IMR-90 (cell line): ENCODE data around the gene MIER3.

Source experiments
- CEBPB ChIP-seq: IDR thresholded peaks from 2 replicates; pipeline ENCODE4 v1.6.1; 2012; ENCODE audit warnings: low read depth, low read length, improper control_type of control experiment
- RAD21 ChIP-seq: IDR thresholded peaks from 2 replicates; pipeline ENCODE4 v1.6.1; 2012; ENCODE audit warnings: low read length, improper control_type of control experiment
- RFX5 ChIP-seq: IDR thresholded peaks from 2 replicates; pipeline ENCODE4 v1.8.0; 2012; ENCODE audit warnings: low read depth, mild to moderate bottlenecking, low read length, moderate library complexity
- TF ChIP-seq, protein P1 (sequence below): conservative IDR thresholded peaks from 2 replicates; pipeline ENCODE4 v1.5.1; 2012; ENCODE audit warnings: mild to moderate bottlenecking, low read depth, low read length, improper control_type of control experiment

DNA sequence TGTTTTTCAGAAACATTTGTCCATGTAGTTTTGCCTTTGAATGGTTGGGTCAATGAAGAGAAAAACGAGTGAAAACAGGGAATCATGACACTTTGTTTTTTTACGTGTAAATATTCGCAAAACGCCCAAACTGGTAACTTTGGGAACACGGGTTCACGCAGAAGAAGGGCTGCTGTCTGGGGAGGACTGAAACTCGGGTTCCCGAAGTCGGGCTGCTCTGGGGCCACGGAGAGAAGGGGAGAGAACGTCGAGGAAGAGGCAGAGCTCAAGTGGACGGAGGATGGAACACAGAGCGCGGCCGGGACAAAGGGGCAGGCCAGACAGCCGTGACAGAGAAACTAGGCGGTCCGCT lies 43.0 kb downstream of the MIER3 start:
- TF ChIP-seq, protein P1, sequence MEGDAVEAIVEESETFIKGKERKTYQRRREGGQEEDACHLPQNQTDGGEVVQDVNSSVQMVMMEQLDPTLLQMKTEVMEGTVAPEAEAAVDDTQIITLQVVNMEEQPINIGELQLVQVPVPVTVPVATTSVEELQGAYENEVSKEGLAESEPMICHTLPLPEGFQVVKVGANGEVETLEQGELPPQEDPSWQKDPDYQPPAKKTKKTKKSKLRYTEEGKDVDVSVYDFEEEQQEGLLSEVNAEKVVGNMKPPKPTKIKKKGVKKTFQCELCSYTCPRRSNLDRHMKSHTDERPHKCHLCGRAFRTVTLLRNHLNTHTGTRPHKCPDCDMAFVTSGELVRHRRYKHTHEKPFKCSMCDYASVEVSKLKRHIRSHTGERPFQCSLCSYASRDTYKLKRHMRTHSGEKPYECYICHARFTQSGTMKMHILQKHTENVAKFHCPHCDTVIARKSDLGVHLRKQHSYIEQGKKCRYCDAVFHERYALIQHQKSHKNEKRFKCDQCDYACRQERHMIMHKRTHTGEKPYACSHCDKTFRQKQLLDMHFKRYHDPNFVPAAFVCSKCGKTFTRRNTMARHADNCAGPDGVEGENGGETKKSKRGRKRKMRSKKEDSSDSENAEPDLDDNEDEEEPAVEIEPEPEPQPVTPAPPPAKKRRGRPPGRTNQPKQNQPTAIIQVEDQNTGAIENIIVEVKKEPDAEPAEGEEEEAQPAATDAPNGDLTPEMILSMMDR, result no peak
- TF ChIP-seq RAD21 (no peak), RFX5 (no peak), CEBPB (no peak)
